OCI-LY1 (cell line): ENCODE measurements around the gene LAMTOR3.

Experiments used
- CTCF ChIP-seq: fragments of 200-600 bp; sonication (generic), shearing (Covaris generic); IDR thresholded peaks from 2 replicates; pipeline ENCODE4 v1.5.1; 2017; ENCODE audit warnings: mild to moderate bottlenecking, antibody characterized with exemption, low read length, moderate library complexity, mixed read lengths
- EZH2 ChIP-seq: fragments of 200-600 bp; sonication (generic), shearing (Covaris generic); IDR thresholded peaks from 2 replicates; pipeline ENCODE4 v1.8.0; 2017; ENCODE audit warnings: borderline replicate concordance, mixed run types, mild to moderate bottlenecking, antibody characterized with exemption, low read length, moderate library complexity, mixed read lengths

GRCh38 chr4:99878604-99879003 is 15.6 kb downstream of the LAMTOR3 start:
- TF ChIP-seq EZH2: no peak
- TF ChIP-seq CTCF: no peak
